ENCODE measurements around the gene PTPRF.
"Not testable (repeated sequence)": the region's sequence is repeated elsewhere in the genome, so short reads cannot be mapped to it uniquely, and the experiment has no call there.

PTPRF gene

DNA sequence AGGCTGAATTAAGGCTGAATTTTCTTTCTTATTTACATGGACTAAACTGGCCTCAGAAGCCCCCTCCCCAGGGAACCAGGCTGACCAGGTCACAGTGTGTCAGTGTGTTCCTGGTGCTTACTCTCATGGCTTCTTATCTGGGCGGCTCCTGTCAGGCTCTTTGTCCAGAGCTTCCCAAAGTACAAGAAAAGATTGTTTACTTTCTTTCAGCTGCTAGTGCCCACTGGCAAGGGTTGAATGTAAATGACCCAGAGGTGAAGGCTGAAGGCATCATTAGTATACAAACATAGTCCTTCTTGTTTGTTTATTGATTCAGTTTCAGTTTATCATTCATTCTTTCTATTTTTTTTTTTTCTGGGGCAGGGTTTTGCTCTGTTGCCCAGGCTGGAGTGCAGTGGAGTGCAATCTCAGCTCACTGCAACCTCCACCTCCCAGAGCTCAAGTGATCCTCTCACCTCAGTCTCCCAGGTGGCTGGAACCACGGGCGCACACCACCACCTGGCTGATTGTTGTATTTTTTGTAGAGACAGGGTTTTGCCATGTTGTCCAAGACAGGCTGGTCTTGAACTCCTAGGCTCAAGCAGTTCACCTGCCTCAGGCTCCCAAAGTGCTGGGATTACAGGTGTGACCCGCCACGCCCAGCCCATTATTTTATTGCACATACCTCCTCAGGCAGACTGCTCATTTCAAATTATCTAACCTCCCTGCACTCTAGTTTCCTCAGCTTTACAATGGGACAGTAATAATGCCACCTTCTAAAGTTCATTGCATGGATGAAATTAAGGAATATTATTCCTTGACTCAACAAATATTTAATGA lies 109.5 kb downstream of the PTPRF start:
- DNase-seq = no peak

DNA sequence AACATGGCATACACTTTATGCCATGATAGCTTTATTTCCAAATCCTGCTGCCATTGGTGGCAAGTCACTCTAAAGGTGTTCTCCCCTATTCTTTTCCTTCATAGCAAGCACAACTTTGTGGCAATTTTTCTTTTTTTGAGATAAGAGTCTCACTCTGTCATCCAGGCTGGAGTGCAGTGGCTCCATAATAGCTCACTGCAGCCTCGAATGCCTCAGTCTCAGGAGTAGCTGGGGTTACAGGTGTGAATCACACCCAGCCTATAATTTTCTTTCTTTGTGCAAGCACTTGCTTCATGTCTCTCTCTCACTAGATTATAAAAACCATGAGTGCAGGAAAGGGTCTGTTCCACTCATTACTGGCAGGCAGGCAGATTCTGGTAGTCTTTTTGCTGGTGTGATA lies 113.9 kb downstream of the PTPRF start:
- no peak for DNase-seq

DNA sequence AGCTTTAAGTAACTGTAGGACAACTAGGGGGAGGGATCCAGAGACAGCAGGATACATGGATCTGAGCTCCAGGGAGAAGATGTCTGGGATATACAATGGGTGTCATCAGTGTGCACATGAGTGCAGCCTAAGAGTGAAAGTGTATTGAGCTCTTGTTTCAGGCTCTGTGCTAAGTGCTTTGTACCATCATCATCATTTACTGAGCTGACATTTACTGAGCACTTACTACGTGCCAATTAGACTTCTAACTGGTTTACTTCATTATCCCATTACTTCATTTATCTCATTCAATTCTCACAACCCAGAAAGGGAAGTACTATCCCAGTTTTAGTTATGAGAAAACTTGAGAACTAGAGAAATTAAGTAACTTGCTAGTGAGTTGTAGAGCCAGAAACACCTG lies 114.8 kb downstream of the PTPRF start:
- no peak for DNase-seq

DNA sequence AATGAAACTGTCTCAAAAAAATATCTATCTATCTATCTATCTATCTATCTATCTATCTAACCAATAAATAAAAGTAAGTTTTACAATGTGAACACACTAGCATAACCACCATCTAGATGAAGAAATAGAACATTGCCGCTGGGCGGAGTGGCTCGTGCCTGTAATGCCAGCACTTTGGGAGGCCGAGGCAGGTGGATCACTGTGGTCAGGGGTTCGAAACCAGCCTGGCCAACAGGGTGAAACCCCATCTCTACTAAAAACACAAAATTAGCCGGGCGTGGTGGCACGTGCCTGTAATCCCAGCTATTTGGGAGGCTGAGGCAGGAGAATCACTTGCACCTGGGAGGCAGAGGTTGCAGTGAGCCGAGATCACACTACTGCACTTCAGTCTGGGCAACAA lies 116.6 kb downstream of the PTPRF start:
- not testable (repeated sequence) for DNase-seq

DNA sequence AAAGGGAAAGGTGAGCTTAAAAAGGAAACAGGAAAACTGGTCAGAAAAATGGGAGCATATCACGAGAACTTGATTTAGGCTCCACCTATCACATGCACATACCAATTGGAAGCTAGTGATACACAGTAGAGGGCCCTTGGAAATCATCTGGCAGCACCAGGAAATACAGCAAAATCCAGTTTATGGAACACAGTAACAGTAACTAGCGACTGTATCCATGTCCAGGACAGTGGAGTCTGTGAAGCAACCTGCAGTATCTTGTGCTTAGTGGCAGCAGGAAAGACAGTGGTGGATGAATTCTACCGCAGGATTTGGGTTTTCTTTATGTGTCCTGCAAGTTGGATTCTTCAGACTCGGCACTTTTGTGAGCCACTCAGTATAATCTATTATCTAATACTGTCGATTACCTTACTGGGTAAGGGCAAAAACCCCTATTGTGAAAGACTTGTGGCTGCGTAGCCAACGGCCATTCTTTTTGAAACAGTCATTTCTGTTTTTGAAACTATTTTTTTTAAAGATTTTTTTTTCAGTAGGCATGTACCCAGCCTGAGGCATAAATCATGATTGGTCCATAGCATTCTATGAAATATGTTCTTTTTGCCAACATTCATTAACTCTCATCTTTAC lies 117.7 kb downstream of the PTPRF start:
- DNase-seq = no peak

DNA sequence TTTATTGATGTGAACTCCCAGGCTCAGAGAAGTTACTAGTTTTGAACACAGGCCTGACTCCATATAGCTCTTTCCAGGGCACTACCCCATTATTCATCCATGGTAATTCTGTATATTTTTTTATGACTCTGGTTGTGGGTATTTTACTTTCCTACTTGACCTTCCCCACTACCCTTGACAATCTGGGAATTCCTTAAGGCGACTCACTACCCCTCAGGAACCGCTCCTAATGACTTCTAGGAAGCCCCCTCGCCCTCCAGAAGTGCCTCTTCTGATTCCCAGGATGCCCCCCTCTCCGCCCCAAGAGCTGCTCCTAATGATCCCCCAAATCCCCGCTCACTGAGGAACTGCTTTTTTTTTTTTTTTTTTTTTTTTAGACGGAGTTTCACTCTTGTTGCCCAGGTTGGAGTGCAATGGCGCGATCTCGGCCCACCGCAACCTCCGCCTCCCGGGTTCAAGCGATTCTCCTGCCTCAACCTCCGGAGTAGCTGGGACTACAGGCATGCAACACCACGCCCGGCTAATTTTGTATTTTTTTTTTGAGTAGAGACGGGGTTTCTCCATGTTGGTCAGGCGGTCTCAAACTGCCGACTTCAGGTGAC lies 118.3 kb downstream of the PTPRF start:
- DNase-seq = no peak

DNA sequence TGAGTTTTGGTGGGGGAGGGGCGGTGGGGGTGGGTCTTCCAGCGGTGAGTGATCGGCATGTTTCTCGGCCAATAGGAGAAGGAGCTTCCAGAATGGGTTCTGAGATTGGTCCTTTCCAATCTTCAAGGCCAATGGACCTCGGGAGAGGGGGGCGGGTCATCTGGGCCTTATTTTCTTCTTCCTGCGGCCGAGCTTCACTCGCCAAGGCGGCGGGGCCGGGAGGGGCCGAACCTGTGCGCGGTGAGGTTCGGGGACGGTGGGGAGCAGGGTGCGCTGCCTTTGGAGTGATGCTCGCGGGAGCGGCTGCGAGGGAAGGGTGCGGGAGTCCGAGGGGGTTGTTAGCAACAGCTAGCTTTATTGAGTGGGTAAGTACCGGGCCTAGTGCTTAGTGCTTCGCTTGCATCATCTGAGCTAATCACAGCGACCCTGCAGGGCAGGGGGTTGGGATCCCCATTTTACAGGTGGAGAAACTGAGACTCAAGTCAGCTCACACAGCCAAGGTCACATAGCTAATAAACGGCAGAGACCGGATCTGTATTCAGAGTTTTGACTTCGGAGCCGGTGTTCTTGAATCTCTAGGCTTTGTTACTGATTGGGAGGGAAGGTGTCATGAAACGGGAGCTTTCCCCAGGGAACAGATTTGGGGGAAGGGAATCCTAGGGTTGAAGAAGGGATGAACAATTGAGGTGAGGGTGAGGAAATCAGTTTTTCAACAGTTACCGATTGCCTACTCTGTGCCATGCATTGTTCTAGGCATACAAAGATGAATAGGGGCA lies 119.8 kb downstream of the PTPRF start:
- peak; percentile 93 for DNase-seq

DNA sequence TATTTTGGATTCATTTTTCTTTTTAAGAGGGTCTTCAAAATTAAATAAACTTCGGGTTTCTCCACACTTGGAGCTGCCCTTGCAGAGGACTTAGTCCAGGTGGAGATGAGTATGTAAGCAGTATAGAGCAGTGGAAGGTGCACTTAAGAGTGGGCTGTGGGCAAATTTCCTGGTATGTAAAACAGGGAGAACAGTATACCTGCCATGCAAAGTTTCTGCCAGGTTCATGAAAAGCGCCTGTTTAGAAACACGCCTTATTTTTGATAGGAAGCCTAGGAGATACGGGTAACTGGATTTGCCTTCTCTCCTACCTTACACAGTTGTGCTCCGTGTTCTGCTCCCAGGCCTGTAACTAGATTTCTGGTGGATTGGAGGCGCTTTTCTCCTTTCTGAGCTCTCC lies 120.5 kb downstream of the PTPRF start:
- DNase-seq = no peak

DNA sequence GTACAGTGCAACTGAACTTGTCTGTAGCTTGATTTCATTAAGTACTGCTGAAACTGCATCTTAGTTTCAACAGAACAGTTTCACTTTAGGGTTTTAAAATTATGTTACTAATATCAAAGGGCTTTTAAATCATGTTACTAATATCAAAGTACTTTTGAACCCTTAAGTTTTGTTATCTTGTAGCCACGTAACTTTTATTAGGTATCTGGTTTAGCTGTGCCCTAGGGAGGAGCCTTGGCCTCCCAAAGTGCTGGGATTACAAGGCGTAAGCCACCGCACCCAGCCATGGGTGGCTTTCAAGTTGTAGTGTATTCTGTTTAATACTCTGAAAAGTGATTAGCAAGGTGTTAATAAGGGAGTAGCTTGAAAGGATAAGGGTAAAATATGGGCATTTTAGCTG lies 121.2 kb downstream of the PTPRF start:
- no peak for DNase-seq

DNA sequence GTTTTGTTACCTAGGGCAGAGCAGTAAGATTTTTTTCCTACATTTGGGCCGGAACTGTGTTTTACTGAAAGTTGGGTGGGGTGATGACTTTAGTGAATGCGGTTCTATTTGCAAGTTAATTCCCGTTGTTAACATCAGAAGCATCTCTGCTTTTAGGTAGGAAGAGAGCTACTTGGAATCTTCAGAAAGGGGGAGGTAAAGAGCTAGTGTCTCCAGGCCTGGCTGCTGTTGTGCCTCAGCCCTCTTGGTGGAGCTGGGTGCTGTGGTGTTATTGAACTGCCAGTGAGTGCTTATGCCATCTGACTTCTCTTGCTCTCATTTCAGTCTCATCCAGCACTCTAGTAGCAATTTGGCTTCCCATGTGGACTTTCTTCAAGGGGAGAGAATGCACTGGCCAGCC lies 122.7 kb downstream of the PTPRF start:
- DNase-seq = peak; percentile 55

DNA sequence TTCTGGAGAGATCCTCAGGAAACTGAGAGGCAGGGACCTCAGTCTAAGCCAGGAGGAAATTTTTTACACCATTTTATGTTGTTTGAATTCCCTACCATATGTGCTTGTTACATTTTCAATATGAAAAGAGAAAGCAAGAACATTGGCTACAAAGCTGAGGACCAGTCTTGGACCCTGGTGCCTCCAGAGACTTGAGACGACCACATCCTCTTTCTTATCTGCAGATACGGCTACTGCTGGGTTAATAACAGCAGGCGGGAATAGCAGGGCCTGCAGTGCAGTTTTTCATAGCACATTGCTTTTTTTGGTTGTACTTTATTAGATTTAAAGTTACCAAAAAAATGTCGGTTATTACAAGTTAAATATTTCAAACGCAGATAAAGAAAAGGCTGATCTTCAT lies 123.2 kb downstream of the PTPRF start:
- DNase-seq = no peak

DNA sequence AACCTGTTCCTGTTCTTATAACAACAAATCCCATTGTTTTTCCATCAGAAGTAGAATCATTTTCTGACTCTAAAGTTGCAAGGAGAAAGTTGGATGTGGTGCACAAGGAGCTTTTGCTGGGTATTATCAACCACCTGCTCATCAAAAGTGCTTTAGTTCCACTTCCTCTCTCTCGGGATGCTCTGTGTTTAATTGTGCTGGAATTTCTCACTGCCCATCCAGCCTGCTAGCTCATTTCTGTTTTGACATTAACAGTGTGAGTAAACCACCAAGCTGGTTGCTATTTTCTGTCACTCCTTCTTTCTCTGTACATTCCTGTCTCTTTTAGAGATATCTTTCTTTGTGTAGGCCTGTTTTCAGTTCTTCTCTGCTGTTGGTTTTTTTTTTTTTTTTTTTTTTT lies 125.3 kb downstream of the PTPRF start:
- no peak for DNase-seq

DNA sequence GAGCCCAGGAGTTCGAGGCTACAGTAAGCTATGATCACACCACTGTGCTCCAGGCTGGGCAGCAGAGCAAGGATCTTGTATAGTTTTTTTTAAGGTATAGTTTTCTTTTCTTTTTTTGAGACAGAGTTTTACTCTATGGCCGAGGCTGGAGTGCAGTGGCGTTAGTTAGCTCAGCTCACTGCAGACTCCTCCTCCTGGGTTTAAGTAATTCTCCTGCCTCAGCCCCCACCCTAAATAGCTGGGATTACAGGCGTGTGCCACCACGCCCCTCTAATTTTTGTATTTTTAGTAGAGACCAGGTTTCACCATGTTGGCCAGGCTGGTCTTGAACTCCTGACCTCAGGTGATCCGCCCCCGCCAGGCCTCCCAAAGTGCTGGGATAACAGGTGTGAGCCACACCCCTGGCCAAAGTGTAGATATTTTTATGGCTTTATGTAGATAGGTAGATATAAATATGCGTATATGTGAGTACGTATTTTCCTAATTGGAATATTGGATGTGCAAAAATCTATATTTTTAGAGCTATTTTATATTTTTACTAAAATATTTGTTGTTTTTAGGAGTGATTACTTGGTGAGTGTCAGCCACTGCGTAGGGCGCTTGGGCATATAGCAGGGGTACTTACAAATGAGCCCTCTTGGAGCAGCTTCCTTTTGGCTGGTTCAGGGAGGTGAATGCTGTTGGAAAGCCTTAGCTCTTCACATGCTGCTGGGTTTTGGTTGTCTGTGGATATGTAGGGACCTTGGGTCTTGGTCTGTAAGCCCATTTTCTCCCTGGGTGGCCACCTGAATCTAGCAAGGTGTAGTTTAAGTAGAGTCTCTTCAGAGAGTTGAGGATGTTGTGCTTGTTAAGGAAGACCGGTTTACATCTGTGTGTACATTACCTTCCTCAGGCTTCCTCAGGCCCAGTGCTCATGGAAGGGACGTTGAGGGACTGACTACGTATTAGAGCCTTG lies 128.8 kb downstream of the PTPRF start:
- DNase-seq = no peak

DNA sequence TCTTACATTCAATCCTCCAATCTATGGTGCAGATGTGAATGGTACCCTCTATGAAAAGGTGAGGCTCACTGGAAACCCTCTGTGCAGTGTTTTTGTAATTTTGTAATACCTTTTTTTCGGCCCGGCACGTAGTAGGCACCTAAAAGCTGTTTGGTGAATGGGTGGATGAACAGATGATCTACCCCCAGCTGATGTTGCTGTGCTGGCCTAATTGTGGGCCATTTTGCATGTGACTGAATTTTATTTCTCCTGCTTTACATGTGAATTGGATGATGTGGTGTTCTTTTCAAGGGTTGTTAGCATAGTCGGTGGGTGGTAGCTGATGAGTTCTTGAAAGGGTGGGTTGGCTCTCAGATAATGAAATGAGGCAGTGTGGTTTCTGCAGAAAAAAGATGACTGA lies 129.7 kb downstream of the PTPRF start:
- no peak for DNase-seq

DNA sequence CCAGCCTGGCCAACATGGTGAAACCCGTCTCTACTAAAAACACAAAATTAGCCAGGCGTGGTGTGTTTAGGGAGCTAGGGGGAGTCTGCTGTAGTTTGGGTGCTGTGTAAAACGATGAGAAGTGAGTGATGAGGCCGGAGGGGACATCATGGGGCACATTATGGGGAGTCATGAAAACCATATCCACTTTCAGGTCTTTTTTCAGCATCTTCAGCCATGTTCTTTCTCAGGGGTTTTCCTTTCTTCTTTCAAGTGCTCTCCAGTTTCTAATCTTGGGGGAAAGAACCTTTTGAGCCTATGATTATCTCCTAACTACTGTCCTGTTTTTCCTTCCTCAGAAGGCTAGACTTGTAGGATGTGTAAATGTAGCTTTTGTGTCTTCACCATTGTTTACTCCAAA lies 133.7 kb downstream of the PTPRF start:
- DNase-seq = no peak

DNA sequence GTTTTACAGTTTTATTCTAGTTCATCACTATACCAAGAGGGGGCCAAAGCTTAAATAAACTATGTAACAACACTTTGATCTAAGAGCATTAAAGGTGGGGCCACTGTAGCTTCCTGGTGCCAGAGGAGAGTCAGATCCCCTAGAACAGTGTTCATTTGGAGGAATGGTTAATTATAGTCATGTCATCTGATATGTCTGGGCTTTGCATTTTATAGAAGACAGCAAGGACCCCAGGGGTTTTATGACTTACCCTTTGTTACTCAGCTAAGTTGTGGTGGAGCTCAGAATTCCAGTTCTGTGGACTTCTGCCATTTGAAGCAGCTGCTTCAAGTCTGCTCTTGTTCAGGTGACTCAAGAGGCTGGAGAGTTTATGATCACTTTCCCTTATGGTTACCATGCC lies 135.9 kb downstream of the PTPRF start:
- no peak for DNase-seq

DNA sequence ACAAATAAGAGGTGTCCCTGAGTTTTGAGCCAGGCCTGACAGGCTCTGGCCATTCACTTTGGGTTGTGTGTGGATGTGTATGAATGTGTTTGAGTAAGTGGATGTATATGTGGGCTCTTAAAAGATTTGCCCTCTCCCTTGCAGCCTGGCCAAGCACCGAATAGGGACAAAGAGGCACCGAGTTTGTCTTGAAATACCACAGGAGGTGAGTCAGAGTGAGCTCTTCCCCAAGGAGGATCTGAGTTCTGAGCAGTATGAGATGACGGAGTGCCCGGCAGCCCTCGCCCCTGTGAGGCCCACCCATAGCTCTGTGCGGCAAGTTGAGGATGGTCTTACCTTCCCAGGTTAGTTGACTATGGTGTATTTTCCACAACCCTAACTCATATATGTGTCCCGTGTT lies 138.3 kb downstream of the PTPRF start:
- DNase-seq = peak; percentile 16

DNA sequence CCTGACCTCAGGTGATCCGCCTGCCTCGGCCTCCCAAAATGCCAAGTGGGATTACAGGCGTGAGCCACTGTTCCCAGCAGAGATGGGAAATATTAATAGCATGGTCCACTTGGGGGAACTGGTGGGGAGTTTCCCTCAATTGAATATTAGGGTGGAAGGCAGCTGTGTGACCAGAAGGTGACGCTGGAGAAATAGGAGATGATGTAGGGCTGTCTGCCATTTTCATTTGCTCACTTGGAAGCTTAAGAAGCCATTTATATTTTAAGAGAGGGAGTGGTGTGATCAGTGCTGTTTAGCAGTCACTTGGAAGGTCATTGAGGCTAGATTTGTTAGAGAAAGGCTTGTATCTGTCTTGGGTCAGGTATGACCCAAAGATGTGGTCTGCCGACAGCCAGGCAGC lies 139.2 kb downstream of the PTPRF start:
- DNase-seq = no peak

DNA sequence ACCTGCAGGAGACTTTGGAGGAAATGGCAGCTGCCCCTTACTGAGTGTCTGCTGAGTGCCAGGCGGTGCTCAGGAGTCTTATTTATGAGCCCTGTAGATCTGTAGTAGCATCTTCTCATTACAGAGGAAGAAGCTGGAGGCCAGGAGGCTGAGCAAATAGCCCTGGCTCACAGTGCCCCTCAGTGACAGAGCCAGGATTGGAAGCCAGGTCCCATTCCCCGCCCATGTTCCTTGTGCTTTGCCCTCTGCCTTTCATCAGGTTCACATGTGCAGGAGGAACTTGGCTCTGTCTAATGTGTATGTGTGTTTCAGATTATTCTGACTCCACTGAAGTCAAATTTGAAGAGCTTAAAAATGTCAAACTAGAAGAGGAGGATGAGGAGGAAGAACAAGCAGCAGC lies 140.5 kb downstream of the PTPRF start:
- no peak for DNase-seq

DNA sequence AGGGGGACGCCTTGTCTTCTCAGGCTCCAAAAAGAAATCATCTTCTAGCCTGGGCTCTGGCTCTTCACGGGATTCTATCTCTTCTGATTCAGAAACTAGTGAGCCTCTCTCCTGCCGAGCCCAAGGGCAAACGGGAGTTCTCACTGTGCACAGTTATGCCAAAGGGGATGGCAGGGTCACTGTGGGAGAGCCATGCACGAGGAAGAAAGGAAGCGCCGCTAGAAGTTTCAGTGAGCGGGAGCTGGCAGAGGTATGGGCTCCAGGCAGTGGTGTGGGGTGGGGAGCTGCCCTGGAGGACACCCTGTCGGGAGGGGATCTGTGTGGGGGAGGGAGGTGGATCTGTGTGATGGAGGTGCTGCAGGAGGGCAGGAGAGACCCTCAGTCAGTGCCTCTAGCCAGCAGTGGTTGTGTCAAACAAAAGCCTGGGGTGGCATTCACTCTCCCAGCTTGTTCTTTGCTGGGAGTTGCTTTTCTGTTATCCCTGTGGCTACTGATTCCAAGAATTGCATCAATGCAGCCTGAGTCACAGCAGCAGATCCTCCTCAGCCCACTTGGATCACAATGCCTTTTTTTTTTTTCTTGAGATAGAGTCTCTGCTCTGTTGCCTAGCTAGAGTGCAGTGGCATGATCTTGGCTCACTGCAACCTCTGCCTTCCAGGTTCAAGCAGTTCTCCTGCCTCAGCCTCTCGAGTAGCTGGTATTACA lies 141.1 kb downstream of the PTPRF start:
- DNase-seq = peak; percentile 64

DNA sequence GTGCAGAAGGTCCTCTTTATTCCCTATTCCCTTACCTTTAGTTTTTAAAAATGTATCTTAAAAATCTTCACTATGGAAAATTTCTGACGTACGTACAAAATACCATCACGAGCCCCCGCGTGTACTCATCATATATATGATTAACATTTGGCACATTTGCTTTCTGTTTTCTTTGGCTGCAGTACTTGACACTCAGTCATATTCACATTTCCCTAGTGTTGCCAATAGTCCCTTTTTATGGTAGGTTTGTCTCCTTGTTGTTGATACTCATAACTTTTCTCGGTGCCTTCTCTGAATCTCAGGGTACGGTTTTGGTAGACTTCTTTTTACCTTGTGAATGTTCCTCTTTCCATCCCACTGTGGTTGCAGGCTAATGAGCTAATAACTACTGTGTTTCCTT lies 142.6 kb downstream of the PTPRF start:
- DNase-seq = no peak

Measured in HCEC 1CT (cell line).